ENCODE data around the gene PRKD3.
"Not testable (repeated sequence)": the region's sequence is repeated elsewhere in the genome, so short reads cannot be mapped to it uniquely, and the experiment has no call there.

The PRKD3 gene

GRCh38 chr2:37306024-37306423 lies 18.6 kb downstream of the PRKD3 start:
- DNase-seq, result no peak

- DNase-seq, result no peak
Observed at GRCh38 chr2:37302701-37303252, 21.9 kb downstream of the PRKD3 start.

GRCh38 chr2:37301408-37301807 lies 23.2 kb downstream of the PRKD3 start:
- no peak for DNase-seq

GRCh38 chr2:37300578-37300977 lies 24.1 kb downstream of the PRKD3 start:
- DNase-seq, result no peak

GRCh38 chr2:37300146-37300545 lies 24.5 kb downstream of the PRKD3 start:
- DNase-seq, result peak; percentile 19

- DNase-seq, result no peak
Observed at GRCh38 chr2:37297632-37298031, 27.0 kb downstream of the PRKD3 start.

- no peak for DNase-seq
Observed at GRCh38 chr2:37295469-37296073, 29.1 kb downstream of the PRKD3 start.

- DNase-seq, result not testable (repeated sequence)
Observed at GRCh38 chr2:37294858-37295257, 29.8 kb downstream of the PRKD3 start.

- no peak for DNase-seq
Observed at GRCh38 chr2:37291680-37292079, 33.0 kb downstream of the PRKD3 start.

GRCh38 chr2:37287966-37288365 lies 36.7 kb downstream of the PRKD3 start:
- DNase-seq, result peak; percentile 13

GRCh38 chr2:37284381-37284780 lies 40.3 kb downstream of the PRKD3 start:
- DNase-seq, result no peak

- no peak for DNase-seq
Observed at GRCh38 chr2:37283207-37283606, 41.4 kb downstream of the PRKD3 start.

- DNase-seq, result no peak
Observed at GRCh38 chr2:37282746-37283145, 41.9 kb downstream of the PRKD3 start.

GRCh38 chr2:37281916-37282315 lies 42.7 kb downstream of the PRKD3 start:
- DNase-seq, result no peak

- DNase-seq, result no peak
Observed at GRCh38 chr2:37276291-37276690, 48.3 kb downstream of the PRKD3 start.

Data from inflammatory macrophage treated with lipopolysaccharide for 4 hours (primary cell).